Measurements from ENCODE around the gene ABCD2. TPM values are rescaled to one million over a fixed set of nuclear protein-coding genes. Genes with fewer than 3 reads are reported as not detected.

The ABCD2 gene
- total RNA-seq, 1 experiment from 2014 or later: not detected

DNA sequence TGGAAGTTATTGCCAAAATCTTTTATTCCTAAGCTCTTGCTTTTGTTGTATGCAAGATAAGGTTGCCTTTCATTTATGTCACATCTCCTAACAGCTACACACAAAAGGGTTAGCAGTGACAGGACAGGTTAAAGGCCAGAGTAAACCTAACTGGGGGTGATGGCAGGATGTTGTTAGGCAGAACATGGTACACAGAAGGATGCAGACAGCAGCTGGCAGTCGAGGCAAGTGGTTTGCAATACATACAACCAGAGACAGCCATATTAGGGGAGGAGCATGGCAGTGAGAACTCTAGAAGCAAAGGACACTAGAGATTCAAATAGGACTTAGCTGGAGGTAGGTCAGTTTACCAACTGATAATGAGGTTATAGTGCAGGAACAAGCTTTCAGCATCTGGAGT is 2.7 kb upstream of the ABCD2 start:
- Histone ChIP-seq H4K20me1 (ENCODE audit: control insufficient read depth, insufficient read depth, insufficient read length) (no peaks in the 10 kb centered on the region), H3K4me1 (ENCODE audit: insufficient read depth, low read length) (no peaks in the 10 kb centered on the region), H3K56ac (ENCODE audit: insufficient read length, low read depth, low read length) (no peak overlapping the region), H3T11ph (ENCODE audit: low read length) (no peak overlapping the region), H3K79me2 (ENCODE audit: insufficient read depth, low read length) (no peaks in the 10 kb centered on the region), H3K9ac (ENCODE audit: extremely low read depth, insufficient read length, low read length) (no peak overlapping the region), H4K91ac (ENCODE audit: insufficient read length, low read depth, low read length) (no peak overlapping the region), H2BK120ac (ENCODE audit: low read depth, low read length, poor library complexity, severe bottlenecking) (no peak overlapping the region), H4K8ac (replicated peaks; ENCODE audit: insufficient read length, low read depth, low read length) (no peak overlapping the region), H4K5ac (ENCODE audit: insufficient read length, low read depth, low read length) (no peak overlapping the region), H2BK5ac (ENCODE audit: insufficient read length, low read length) (no peak overlapping the region), H3K4me2 (ENCODE audit: insufficient read depth, insufficient read length, low read length) (no peak overlapping the region), H3K18ac (ENCODE audit: insufficient read length, low read depth, low read length) (no peak overlapping the region), H3K79me1 (ENCODE audit: insufficient read depth, low read depth, low read length, poor library complexity, severe bottlenecking) (no peaks in the 10 kb centered on the region), H3K9me3 (ENCODE audit: control insufficient read depth, low read depth, low read length) (no peaks in the 10 kb centered on the region), H2BK20ac (ENCODE audit: low read depth, low read length, poor library complexity, severe bottlenecking) (no peak overlapping the region), H3K27me3 (ENCODE audit: insufficient read depth, low read length) (no peaks in the 10 kb centered on the region), H3K4ac (ENCODE audit: low read depth, low read length) (no peak overlapping the region), H2BK15ac (ENCODE audit: low read depth, low read length) (no peak overlapping the region), H3K23ac (ENCODE audit: insufficient read length, low read depth, low read length) (no peak overlapping the region), H2AFZ (ENCODE audit: low read length) (no peak overlapping the region), H3K14ac (ENCODE audit: insufficient read depth, low read length) (no peak overlapping the region), H3K27ac (ENCODE audit: insufficient read length, low read depth, low read length) (no peak overlapping the region), H2AK5ac (ENCODE audit: insufficient read length, low read length) (no peak overlapping the region), H2BK12ac (ENCODE audit: insufficient read length, low read depth, low read length) (no peak overlapping the region), H3K23me2 (ENCODE audit: insufficient read length, low read depth, low read length, poor library complexity, severe bottlenecking) (peaks cover 3% of the 10 kb centered on the region)
- WGBS (ENCODE audit: extremely low coverage, insufficient read length, low lambda C conversion rate): no CpG with 5 or more reads among the region's 1 CpG
- no peak for DNase-seq
- Mint-ChIP-seq H3K27me3 (ENCODE audit: low read depth) (peaks cover 13% of the 10 kb centered on the region), H3K36me3 (ENCODE audit: insufficient read depth in 1 of 3, low read depth in 3 of 3) (no peaks in the 10 kb centered on the region), H3K9me3 (no peaks in the 10 kb centered on the region; a peak in 1 of 5 replicates), H3K4me3 (no peak overlapping the region), H3K4me1 (peaks cover 10 to 12% of the 10 kb centered on the region in 2 experiments), H3K27ac (no peak overlapping the region)
- TF ChIP-seq CTCF (conservative IDR thresholded peaks at IDR 0.05): no peak

Measured in H9 (cell line).